HG03439 (cell line): ENCODE measurements around the gene MBNL1.

Experiments used
- ATAC-seq: cut with Tn5 transposase; IDR thresholded peaks from one replicate; pipeline ENCODE4 v1.9.1; 2021; ENCODE audit warnings: mild to moderate bottlenecking, moderate library complexity; ENCODE audit not compliant: unreplicated experiment

MBNL1 gene

DNA sequence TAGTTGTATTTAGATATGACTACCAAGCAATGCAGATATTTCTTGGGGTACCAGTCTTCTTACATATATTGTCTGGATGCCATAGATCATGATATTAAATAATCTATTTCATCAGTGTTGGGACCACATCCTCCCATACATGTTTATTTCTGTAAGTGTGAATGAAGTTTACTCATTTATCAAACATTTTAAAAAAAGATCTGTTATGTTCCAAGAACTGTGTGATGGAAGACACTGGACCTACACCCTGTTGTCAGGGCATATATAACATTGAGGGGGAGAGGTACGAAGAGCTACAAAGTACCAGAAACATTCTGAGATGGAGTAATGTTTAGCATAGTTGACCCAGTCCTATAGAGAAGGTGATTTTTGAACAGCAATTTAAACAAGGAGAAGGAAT is 26.6 kb downstream of the MBNL1 start:
- no peak for ATAC-seq

DNA sequence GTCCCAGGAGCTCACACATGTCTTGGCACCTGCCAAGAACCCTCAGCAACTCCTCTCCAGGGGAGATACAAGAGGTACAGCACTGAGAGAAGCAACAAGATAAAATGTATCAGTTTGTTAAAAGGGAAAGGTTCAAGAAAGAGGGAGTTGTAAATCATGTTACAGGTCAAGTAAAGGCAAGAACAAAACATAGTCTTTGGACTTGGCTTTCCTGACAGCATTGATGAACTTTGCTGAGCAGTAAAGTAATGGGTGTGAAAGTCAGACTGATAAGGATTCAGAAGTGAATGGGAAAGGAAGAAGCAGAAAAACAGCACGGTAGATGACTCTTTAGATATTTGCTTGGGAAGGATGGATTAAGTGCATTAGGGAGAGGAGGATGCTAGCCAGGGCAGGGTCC is 27.1 kb downstream of the MBNL1 start:
- no peak for ATAC-seq

DNA sequence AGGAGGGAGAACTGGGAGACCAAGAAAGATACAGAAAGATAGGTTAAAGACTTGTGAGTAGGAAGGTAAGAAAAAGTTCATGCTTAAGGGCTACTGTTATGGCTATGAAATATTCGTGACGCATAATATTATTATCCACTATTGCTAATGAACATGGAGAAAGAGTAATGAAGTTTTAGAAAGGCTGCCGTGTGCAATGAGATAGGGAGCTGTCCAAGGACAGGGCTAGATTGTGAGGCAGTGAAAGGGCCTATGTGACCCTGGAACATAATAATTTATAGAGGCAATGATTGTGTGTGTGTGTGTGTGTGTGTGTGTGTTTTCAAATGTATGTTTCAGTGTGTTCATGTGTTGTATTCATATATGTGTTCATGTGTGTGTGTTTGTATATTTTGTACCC is 27.7 kb downstream of the MBNL1 start:
- no peak for ATAC-seq

DNA sequence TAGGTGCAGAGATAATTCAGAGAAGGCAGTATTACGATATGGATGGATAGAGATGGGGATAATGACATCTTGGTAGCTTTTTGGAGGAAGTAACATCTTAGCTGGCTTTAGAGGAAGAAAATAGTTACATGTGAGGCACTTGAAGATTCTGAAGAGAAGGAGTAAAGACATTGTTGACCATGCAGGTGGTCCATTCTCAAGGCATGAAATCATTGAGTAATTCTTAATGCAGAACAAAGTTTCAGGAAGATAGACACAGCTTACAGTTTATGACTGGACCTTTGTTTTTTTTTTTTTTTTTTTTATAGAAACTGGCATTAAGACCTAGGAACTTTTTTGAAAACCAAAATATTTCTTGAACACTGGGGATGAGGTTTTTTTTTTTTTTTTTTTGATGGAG is 28.2 kb downstream of the MBNL1 start:
- ATAC-seq: no peak

DNA sequence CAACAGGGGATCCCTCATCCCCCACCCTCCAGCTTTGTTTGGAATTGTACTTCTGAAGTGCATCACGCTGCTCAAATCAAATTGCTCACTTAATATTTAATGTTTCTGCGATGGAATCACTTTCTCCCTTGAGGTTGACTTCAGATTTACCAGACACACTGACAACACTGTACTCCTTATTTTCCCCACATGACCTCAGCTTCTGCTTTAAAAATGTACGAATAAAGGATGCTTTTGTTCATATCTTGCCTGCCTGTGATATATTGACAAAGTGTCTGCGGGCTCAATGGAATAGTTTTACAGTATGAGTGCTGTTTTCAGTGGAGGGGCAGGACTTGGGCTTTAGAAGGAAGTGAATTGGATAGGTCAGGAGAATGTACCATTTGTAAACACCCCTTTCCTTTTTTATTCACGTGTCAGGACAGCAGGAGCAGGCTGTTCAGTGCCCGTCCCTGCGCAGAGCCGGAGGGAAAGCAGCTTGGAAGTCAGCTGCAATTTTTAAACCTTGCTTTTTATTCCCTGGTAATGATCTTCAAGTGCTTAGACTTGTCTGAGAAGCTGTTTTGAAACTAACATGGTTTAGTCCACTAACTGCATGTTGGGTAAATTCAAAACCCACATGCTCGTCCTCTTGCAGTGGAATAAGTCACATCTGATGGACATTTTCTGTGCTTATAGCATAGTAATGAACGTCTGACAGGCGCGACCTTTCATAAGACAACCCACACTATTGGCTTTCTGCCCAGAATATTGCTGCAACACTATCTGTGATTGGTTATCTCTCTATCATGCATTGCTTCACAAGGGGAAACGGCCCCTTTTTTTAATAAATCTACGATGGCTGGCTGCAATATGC is 29.9 kb downstream of the MBNL1 start:
- peak; percentile 65 for ATAC-seq

DNA sequence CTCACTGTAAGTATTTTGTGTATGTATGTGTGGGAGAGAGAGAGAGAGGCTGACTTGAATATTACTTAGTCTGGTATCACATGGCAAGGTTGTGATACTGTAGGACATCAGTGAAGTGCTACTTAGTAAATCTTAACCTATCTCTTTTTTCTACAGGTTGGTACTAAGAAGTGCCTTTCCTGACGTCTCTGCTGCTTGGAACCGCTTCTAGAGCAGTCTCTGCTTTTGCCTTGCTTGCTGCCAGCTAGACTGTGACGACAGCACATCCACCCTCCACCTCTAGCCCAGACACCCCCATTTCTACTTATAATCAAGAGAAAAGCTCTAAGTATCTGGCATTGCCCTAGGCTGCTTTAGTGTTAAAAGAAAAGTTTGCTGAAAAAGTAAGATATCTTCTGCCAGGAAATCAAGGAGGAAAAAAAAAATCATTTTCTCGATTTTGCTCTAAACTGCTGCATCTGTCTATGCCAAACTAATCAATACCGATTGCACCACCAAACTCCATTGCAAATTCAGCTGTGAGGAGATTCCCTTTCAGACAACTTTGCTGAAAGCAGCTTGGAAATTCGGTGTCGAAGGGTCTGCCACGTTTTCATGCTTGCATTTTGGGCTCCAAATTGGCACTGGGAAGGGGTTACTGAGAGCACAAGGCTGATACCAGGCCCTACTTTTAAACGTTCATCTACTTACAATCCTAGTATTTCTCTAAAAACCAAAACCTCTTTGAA is 30.7 kb downstream of the MBNL1 start:
- no peak for ATAC-seq

DNA sequence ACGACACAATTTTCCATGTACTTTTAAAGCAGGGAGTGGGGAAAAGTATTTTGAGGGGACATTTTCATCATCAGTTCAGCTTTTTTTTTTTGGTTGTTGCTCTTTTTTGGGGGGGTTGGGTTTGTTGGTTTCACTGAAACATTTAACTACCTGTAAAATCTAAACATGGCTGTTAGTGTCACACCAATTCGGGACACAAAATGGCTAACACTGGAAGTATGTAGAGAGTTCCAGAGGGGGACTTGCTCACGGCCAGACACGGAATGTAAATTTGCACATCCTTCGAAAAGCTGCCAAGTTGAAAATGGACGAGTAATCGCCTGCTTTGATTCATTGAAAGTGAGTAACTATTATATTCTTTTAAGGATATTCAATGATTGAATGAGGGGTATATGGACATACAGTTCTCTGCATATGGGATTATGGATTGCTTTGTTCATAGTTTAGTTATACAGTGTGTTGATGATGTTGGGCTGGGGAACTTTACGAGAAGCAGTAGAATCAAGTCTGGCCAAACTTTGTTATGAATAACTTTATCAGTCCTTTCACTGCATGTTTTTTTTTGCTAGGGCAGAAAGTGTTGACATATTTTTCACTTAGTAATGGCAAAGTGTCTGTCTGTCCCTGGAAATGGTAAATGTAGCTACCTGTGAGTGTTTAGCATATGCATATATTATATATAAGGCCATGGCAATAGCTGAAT is 31.5 kb downstream of the MBNL1 start:
- no peak for ATAC-seq

DNA sequence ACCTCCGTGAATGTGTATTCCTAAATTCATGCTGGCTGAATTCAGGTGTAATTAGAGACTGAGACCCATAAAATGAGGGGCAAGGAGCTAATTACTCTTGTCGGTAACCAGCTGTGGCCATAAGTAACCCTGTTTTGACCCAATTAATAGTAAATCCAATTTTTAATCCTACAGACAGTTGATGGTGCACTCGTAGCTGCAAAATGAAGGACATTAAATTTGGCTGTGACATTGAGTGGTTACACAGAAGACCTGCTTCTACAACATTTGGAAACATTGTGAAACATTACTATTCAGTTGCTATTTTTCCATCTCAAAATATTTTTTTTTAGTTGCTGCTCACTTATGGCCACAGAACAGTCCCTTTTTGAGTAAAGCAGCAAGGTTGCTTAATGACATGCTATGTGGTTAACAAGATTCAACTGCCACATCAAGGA is 33.0 kb downstream of the MBNL1 start:
- ATAC-seq: no peak

DNA sequence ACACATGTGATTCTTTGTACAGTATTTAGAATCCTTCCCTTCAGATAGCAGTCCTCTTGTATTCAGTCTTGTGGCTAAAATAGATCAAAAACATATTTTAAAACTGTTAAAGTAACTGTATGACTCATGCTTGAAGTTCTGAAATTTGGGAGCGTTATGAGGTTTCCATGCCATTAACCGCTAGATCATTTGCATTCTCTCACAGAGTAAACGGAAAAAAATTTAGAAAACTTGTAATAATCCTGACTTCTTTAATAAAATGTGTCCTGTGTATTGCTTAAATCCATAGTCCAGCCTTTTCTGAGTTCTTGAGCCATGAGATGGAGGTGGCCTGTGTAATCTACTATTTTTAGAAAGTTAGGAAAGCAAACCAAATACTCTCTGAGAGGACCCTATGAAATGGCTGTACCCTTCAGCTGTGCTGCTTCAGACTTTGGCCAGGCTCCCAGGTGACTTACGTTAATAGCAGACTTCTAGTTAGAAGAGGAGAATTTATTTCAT is 33.8 kb downstream of the MBNL1 start:
- peak; percentile 62 for ATAC-seq

DNA sequence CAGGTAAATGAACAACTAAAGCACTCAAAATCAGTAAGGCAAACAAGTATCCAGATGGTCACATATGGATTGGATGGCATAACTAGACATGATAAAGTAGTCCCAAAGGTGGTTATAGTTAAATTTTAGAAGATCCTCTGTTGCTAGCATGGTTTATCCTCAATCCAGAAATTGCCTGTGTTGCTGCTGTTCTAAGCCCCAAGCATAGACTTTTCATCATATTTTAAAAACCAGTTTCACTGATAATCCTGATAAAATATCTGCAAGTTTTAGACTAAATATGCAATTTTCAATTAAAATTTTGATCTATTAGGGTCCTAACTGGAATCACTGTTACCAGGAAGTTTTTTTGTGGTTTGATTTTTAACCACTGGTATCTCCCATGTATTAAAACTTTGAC is 35.4 kb downstream of the MBNL1 start:
- no peak for ATAC-seq

DNA sequence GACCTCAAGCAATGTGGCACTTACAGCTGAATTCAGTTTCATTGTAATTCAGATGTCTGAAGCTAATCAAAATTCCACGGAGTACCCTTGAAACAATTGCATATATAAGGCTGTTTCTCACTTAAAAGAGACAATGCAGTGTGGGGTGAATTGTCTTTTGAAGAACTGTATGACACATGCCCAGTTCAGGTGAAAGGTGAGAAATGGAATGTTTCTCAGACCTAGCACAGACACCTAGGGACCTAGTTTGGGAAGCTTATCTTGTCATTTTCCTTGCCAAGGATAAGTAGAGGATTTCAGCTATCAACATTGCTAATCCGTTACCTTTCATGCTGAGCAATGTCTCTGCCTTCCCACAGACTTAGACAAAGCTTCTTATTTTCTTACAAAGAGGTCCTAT is 36.3 kb downstream of the MBNL1 start:
- ATAC-seq: no peak

DNA sequence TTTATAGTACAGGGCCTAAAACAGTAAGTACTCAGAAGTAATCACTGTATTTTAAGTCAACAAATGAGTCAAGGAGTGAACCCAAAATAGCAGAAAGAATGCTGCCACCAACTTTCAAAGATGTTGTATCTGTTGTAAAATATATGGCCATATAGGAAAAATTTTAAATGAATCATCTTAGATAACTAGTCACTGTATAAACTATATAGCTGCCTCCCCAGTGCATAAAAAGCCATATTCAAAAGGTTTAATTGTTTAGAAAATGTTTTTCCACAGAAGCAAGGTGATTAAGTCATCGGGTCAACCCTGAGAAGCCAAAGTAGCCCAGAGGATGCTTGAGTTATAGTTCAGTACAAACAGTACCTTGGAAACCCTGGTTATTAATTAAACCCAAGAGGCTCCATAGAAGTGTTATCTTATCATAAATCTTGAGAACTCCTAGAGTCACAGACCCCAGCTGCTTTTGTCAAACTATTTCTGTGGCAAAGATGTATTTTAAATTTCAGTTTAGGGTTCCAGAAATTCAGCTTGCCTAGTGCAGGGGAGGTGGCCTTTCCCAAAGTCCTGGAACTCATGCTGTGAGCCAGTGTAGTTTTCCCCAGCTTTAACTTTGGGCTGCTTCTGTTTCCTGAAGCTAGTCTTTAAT is 39.2 kb downstream of the MBNL1 start:
- ATAC-seq: no peak

DNA sequence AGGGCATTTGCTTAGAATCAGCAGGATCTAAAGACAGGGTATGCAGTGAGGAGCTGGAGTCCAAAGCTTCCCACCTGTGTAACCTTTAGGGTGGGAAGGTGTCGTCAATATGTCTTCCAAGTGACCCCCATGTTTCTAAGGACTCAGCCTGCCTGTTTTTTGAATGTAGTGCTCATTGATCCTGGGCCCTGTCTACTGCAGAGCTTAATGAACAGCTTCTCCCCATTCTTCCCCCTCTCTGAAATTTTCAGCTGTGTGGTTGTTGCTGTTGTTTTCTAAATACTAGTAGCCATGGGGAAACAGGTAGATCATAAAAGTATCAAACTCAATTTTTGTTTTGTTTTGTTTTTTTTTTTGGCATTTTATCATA is 39.7 kb downstream of the MBNL1 start:
- ATAC-seq: no peak

DNA sequence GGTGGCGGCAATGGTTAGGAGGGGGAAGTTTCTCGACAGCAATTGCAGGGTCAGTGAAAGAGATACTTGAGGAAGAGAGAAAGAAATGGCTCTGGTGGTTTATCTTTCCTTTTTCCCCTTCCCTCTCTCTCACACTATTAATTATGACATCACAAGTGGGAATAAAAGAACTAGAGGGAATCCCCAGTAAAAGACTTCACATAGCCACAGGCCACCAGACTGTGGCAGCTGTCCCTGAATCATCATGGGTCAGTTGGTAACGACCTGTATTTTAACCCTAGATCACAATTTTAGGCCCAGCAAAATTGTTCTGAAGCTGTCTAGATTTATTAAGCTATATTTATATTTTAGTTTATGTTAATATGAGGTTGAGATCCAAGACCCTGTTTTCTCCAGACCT is 40.3 kb downstream of the MBNL1 start:
- ATAC-seq: no peak

DNA sequence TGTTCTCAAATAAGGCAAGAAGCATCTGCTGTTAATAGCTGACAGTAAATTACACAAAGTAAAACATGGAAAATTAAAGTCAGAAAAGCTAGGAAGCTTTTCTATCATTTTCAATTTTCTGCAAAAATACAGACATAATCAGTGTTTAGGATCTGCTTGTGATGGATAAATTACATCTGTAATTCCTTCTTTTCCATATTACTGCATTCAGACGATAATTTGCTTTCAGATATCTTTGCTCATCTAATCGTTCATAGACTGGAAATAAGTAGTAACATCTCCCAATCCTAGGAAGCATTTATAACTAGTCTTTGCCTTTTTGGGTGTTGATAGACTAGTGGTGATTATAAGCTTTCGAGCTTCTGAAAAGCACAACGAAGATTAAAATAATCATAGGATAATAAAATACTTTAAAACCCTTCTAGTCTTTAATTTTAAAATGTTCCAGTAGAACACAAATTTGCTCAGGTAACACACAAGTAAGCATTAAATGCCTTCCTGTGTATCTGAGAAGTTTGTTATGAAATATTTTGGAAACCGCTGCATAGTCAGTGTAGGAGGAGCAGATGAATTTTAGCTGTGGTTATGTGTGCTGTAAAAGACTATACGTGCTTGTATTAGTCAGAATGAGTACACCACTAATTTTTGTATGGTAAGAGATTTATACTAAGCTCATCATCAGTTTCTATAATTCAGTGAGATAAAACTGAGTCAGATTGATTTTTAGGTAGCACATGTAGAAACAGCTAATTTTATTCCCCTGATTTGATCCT is 41.0 kb downstream of the MBNL1 start:
- no peak for ATAC-seq

DNA sequence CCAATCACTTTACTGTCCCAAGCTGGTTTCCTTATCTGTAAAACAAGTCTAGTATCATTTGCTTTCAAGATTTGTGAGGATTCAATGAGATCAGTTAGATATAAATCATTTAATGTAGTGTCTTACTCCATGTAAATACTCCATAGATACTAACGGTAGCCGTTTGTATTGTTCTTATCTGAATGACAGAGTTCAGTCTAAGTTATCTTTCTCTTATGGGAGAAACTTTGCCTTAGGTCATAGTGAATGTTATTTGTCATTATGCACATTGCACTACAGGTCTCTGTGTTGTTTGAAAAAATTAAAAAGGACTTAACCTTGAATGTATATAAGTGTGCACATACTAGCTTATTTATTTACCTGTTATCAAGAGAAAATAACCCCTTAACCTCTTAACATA is 44.7 kb downstream of the MBNL1 start:
- no peak for ATAC-seq

DNA sequence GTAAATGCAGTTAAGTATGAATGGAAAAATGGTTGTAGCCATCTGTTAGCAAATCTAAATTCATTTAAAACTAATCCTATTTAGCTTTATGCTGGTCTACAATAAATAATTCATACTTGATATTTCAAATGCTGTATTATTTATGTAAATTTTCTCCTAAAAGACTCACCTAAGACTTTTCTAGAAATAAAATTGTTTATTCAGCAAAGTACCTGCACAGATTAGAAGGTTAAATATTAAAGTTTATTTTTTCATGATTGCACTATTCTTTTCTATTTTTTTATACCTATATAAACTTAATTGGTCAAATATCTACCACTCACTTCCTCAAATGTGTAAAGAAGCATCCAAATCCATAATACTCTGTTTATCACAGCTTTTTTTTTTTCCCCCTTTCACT is 45.2 kb downstream of the MBNL1 start:
- ATAC-seq: no peak

DNA sequence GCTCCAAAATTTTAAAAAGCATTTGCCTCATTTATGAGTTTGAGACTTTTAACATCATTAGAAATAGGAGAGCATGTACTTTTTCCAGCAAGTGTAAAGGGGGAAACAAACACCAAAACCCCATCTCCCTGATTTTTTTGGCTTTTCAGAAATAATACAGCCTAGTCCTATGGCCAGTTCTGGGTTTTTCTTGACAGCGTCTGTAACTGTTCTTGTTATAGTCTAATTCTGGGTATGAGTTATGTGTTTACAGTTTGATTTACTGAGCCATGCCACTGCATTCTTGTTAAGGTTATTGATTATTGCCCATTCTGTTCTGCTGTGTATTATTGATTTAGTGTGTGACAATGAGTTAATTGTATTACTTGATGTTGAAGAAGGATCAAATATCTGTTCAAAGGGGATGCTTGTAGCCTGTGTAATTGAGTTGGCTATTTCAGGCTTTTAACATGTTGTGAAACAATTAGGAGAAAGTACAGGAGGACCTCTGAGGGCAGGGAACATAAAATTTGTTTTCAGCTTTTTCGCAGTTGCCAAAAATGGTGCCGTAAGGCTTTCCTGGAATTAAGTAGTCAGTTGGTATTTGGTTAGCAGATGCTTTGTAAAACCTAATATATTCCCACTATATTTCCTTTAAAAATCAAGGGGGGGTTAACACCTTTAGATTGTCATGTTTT is 46.1 kb downstream of the MBNL1 start:
- no peak for ATAC-seq

DNA sequence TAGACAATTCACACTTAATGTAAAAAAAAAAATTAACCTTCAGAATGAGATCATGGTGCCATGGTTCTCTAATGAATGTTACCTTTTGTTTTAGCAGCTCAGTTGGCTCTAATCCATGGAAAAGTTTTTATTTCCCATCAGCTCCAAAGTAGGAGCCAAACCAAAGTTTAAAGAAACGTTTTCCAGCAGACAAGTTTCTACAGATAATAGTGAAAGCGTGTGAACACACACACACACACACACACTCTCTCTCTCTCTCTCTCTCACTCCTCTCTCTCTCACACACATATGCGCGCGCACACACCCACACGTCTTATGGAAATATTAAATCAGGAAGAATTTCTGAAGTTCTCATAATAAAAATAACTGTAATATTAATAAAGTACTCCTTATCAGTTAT is 46.9 kb downstream of the MBNL1 start:
- ATAC-seq: no peak

DNA sequence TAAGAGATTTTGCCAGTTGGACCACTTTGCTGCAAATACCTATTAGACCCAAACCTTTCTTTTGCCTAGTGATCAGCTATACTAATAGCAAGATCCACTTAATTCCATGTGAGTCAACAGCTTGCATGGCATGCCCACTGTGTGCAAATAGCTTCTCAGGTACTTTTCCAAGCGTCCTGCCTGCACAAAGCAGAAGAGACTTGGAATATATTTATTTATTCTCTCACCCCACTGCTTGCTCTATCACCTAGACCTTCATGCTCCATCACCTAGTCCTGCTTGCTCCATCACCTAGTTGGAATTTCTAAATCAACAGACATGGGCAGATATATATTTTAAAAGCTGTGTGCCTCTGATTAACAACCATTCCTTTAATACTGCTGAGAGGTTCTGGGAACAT is 47.6 kb downstream of the MBNL1 start:
- no peak for ATAC-seq
